Loucy (cell line): ENCODE measurements around the gene RRAS.

Source experiments
- H2AFZ ChIP-seq: fragments of 200-600 bp; sonication (generic); 2 replicates; pipeline ENCODE4 v1.6.0; 2016; ENCODE audit warnings: antibody characterized with exemption, mild to moderate bottlenecking, low read length, moderate library complexity
- H3F3A ChIP-seq: fragments of 200-600 bp; 2 replicates; pipeline ENCODE4 v1.6.0; 2016; ENCODE audit warnings: antibody characterized with exemption, low read depth, mild to moderate bottlenecking
- H3K27me3 ChIP-seq: fragments of 200-600 bp; sonication (generic); 2 replicates; pipeline ENCODE4 v1.6.1; 2014; ENCODE audit warnings: low read length, mild to moderate bottlenecking; ENCODE audit not compliant: insufficient read depth, poor library complexity, severe bottlenecking
- H3K36me3 ChIP-seq: fragments of 200-600 bp; sonication (generic); 2 replicates; pipeline ENCODE4 v1.6.1; 2016; ENCODE audit warnings: low read length; ENCODE audit not compliant: insufficient read depth
- H3K4me1 ChIP-seq: fragments of 200-600 bp; sonication (generic); 2 replicates; pipeline ENCODE4 v1.5.1; 2014; ENCODE audit warnings: low read length, mild to moderate bottlenecking; ENCODE audit not compliant: insufficient read depth, poor library complexity, severe bottlenecking
- H3K4me2 ChIP-seq: fragments of 200-600 bp; sonication (generic); 2 replicates; pipeline ENCODE4 v1.6.0; 2014; ENCODE audit warnings: antibody characterized with exemption, low read length, low read depth, mild to moderate bottlenecking; ENCODE audit not compliant: poor library complexity, severe bottlenecking
- H3K4me3 ChIP-seq: fragments of 200-600 bp; sonication (generic); 2 replicates; pipeline ENCODE4 v1.5.1; 2014; ENCODE audit warnings: low read length, mild to moderate bottlenecking, mixed read lengths; ENCODE audit not compliant: poor library complexity, severe bottlenecking
- H3K79me2 ChIP-seq: fragments of 200-600 bp; sonication (generic); 2 replicates; pipeline ENCODE4 v1.6.1; 2014; ENCODE audit warnings: low read length; ENCODE audit not compliant: insufficient read depth
- H3K9ac ChIP-seq: fragments of 200-600 bp; sonication (generic); 2 replicates; pipeline ENCODE4 v1.6.0; 2014; ENCODE audit warnings: mild to moderate bottlenecking, low read depth, low read length, moderate library complexity; ENCODE audit not compliant: poor library complexity, severe bottlenecking
- H3K9me2 ChIP-seq: fragments of 200-600 bp; sonication (generic); replicated peaks from 2 replicates; pipeline ENCODE4 v1.6.1; 2016; ENCODE audit warnings: low read depth, low read length, mixed read lengths
- H3K9me3 ChIP-seq: fragments of 200-600 bp; sonication (generic); 2 replicates; pipeline ENCODE4 v1.6.1; 2014; ENCODE audit warnings: mild to moderate bottlenecking, antibody characterized with exemption, low read length, low read depth; ENCODE audit not compliant: insufficient read depth
- H4K20me1 ChIP-seq: fragments of 200-600 bp; sonication (generic); 2 replicates; pipeline ENCODE4 v1.6.0; 2014; ENCODE audit warnings: antibody characterized with exemption, low read length, mild to moderate bottlenecking; ENCODE audit not compliant: insufficient read depth, poor library complexity, severe bottlenecking
- EZH2phosphoT487 ChIP-seq: fragments of 200-600 bp; IDR thresholded peaks from 2 replicates; pipeline ENCODE4 v1.6.1; 2018; ENCODE audit warnings: antibody characterized with exemption, mild to moderate bottlenecking, moderate library complexity, borderline replicate concordance
- TF ChIP-seq, protein P1 (sequence below): fragments of 200-600 bp; sonication (generic); conservative IDR thresholded peaks from 2 replicates; pipeline ENCODE4 v1.5.1; 2014; ENCODE audit warnings: mild to moderate bottlenecking, antibody characterized with exemption, low read length

RRAS gene

GRCh38 chr19:49680421-49681351 is 40.7 kb upstream of the RRAS start:
- Histone ChIP-seq H4K20me1 (peaks cover 55% of the 10 kb centered on the region), H3K9ac (peak overlapping the region; percentile 43), H2AFZ (no peak overlapping the region), H3K4me1 (peaks cover 28% of the 10 kb centered on the region), H3K36me3 (peaks cover 42% of the 10 kb centered on the region; the same call in 1 of the 2 replicates), H3K4me3 (peak overlapping the region; percentile 54), H3K27me3 (peaks cover 4% of the 10 kb centered on the region), H3K9me3 (no peaks in the 10 kb centered on the region), H3K79me2 (peaks cover 50% of the 10 kb centered on the region), H3K4me2 (peak overlapping the region; percentile 82), H3F3A (no peaks in the 10 kb centered on the region), H3K9me2 (no peaks in the 10 kb centered on the region)
- TF ChIP-seq, protein P1, sequence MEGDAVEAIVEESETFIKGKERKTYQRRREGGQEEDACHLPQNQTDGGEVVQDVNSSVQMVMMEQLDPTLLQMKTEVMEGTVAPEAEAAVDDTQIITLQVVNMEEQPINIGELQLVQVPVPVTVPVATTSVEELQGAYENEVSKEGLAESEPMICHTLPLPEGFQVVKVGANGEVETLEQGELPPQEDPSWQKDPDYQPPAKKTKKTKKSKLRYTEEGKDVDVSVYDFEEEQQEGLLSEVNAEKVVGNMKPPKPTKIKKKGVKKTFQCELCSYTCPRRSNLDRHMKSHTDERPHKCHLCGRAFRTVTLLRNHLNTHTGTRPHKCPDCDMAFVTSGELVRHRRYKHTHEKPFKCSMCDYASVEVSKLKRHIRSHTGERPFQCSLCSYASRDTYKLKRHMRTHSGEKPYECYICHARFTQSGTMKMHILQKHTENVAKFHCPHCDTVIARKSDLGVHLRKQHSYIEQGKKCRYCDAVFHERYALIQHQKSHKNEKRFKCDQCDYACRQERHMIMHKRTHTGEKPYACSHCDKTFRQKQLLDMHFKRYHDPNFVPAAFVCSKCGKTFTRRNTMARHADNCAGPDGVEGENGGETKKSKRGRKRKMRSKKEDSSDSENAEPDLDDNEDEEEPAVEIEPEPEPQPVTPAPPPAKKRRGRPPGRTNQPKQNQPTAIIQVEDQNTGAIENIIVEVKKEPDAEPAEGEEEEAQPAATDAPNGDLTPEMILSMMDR = peak; percentile 95
- no peak for TF ChIP-seq EZH2phosphoT487

DNA sequence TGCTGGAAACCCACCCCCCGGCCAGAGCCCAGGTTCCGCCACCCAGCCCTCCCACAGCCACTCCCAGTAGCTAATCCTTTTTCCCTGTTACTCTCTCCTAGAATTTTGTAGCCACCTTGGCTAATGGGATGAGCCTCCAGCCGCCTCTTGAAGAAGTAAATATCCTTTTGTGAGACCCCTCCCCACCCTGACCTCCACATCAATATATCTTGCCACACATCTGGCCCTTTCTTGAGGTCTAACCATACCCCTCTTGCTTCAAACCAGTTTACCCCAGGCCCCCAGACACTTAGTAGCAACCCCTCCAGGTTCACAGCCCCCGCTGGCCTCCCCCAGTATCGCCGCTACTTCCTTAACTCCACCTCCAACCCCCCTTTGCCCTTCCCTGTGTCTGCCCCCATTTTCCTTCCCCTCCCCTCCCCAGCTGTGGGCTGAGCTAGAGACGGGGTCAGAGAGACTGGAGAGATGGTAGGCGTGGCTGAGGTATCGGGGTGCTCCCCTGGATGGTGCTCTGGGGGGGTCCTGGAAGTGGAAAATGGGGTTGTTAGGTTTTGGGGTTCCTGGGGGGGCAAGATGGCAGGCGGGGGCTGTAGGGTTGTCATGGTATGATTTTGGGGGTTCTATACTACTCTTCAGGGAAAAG is 39.9 kb upstream of the RRAS start:
- peaks cover 34% of the 10 kb centered on the region; the same call in 1 of the 2 replicates for H3K36me3 ChIP-seq

DNA sequence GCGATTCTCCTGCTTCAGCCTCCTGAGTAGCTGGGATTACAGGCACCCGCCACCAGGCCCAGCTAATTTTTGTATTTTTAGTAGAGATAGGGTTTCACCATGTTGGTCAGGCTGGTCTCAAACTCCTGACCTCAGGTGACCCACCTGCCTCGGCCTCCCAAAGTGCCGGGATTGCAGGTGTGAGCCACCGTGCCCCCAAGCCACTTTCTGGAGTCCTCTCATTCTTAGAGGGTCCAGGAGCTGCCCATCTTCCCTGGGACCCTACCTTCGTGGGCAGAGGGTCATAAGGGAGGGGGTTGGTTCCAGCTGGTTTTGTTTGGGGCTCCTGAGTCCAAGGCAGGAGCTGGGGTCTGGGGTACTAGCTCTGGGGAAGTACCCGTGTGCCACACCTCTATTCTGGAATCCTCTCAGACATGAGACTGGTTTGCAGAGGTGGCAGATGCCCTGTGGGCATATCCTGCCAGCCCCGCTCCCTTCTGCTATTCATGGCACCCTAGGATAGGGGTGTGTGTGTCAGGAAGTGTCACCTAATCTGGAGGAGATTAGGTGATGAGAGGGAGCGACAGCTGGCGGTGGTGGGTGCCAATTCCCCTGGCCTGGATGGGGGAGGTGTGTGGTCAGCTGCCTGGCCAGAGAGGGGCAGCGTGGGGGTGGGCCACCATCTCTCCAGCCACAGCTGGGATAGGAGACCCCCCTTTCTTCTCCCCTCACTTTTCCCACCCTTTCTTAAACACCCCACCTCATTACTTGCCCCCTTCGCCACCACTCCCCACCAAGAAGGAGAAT is 39.2 kb upstream of the RRAS start:
- TF ChIP-seq EZH2phosphoT487 = no peak
- TF ChIP-seq, protein P1 = no peak
- Histone ChIP-seq H3K36me3 (peaks cover 29% of the 10 kb centered on the region; the same call in 1 of the 2 replicates), H3K4me3 (peak overlapping the region; percentile 99), H3K27me3 (peaks cover 4% of the 10 kb centered on the region), H4K20me1 (peaks cover 52% of the 10 kb centered on the region), H3K79me2 (peaks cover 50% of the 10 kb centered on the region), H3K9ac (no peak overlapping the region), H3F3A (peaks cover 3% of the 10 kb centered on the region; the same call in 1 of the 2 replicates), H3K4me2 (peak overlapping the region; percentile 82), H2AFZ (no peak overlapping the region), H3K4me1 (peaks cover 28% of the 10 kb centered on the region), H3K9me2 (no peaks in the 10 kb centered on the region), H3K9me3 (no peaks in the 10 kb centered on the region)

More for the DNA sequence above, 39.9 kb upstream of the RRAS start:
- Histone ChIP-seq H3K4me1 (peaks cover 28% of the 10 kb centered on the region), H3K27me3 (peaks cover 4% of the 10 kb centered on the region), H4K20me1 (peaks cover 53% of the 10 kb centered on the region), H3K4me3 (peak overlapping the region; percentile 54), H2AFZ (no peak overlapping the region), H3K79me2 (peaks cover 50% of the 10 kb centered on the region), H3F3A (peaks cover 1% of the 10 kb centered on the region; the same call in 1 of the 2 replicates), H3K9me2 (no peaks in the 10 kb centered on the region), H3K4me2 (peak overlapping the region; percentile 82), H3K9me3 (no peaks in the 10 kb centered on the region), H3K9ac (peak overlapping the region; percentile 43)
- TF ChIP-seq, protein P1 = no peak
- TF ChIP-seq EZH2phosphoT487 = no peak
